Activated effector memory CD4-positive, alpha-beta T cell treated with anti-CD3 and anti-CD28 coated beads, Interleukin-2, amount 50 U/mL, for 16 hours (primary cell): ENCODE results near the gene SLC37A2.

Source experiments
- DNase-seq: peaks from one replicate; pipeline ENCODE4 v3.0.0-alpha.2; 2020

The SLC37A2 gene

GRCh38 chr11:125071846-125072217 lies 8.7 kb downstream of the SLC37A2 start:
- no peak for DNase-seq

GRCh38 chr11:125072218-125072960 lies 9.3 kb downstream of the SLC37A2 start:
- DNase-seq: no peak

DNA sequence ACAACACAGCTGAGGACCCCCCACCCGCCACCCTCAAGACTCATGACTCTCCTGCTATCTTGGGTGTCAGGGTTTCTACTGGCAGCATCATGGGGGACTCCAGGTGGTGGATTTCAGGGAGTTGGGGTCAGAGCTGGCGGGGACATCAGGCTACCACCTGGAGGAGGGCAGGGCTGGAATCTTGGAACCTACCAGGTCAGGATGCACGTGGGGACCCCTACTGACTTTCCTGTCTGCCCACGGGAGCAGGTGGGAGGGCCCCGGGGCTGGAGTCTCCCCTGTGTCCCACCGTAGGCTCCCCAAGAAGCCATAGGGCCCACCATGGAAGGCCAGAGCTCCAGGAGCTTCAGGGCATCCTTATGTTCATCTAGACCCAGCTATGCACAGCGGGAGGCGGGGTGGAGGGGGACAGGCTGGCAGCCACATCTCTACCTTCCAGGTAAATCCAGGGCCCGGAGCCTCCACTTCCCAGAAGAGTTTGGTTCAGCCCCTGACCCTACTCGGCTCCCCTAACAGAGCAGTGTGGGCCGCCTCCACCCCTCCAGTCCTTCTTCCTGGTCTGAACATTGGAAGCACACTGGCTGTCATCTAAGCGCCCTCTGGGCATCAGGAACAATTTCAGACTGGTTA lies 10.0 kb downstream of the SLC37A2 start:
- DNase-seq: no peak

- no peak for DNase-seq
Observed at GRCh38 chr11:125073616-125074483, 10.7 kb downstream of the SLC37A2 start.

DNA sequence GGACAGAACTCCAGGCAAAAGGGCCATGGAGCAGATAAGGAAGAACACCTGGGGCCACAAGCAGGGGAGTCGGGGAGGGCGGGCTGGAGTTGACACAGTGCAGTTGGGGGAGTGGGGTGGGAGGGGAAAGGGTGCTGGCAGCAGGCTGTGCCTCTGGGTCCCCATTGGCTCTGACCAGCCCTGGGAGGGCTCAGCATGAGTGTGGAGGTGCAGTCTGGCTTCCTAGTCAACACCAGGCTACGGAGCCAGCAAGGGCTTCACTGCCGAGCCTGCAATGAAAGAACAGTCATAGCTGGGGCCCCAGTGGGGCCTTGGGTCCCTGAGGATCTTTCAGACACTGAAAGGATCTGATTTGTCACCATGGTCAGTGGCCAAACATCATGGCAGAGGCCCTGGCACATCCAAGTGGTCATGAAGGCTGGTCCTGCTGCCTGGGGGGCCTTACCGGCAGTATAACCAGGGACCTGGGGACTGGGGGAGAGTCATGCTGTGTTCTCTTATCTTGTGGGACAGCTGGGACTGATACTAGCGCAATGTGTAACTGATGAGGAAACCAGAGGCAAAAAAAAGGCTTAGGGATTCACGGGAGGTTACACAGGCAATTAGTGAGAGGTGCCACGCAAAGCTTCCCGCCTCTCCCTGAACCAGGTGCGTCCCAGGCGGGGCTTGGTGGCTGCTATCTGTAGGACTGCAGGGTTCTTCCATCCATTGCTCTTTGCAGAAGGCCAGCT lies 11.6 kb downstream of the SLC37A2 start:
- no peak for DNase-seq

DNA sequence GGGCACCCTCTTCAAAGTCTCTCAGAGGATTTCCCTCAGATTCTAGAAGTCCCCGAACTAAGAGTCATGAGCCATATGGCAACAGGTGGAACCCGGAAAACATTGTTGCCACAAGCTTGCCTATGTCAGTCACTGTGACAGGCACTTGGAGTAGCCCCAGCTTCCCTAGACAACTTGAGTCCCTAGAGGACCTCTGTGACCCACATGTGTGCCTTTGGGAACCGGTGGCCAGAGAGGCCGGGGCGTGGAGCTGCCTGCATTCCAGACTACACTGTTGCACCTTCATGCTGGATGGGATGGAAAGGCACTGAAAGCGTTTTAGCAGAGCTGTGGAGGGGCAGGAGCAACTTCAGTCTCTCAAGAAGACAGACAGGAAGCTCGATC lies 12.1 kb downstream of the SLC37A2 start:
- no peak for DNase-seq

DNA sequence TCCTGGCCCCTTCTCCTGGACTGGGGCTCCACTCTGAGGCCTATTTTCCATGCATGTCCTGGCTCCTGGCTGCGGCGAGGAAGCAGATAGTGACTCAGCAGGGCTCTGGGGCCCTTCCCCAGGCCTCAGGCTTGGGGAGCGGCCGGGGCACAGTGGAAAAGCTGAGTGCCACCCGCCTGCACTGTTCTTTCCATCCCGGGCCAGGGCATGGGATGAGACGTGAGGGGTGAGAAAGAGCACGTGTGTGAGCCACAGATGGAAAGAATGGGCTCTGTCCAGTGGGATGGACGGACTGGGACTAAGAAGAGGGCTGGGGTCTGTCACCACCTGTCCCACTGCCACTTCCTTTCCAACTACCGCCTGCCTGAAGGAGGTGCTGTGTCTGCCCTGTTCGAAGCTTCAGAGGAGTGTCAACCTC lies 12.8 kb downstream of the SLC37A2 start:
- DNase-seq: no peak

DNA sequence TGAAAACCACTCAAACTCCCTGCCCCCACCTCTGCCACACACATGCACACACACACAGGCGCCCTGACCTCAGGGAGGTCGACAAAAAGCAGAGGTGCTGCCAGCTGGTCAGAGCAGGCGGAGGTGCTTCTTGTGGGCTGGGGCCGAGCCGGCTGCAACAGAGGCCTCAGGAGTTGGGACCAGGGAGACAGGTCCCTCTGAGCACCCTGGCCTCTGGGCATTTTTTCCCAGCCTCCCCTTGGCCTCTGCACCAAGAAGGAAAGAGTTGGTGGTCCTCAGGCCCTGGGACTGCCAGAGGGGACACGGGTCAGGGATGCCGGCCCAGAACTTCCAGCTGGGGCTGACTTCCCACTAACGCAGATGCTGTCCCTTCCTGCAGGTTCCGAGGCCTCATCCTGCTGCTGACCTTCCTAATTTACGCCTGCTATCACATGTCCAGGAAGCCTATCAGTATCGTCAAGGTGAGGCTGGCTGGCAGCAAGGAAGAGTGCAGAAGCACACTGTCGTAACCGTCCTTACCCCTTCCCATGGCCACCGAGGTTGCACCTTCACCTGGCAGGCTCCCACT lies 13.4 kb downstream of the SLC37A2 start:
- no peak for DNase-seq

DNA sequence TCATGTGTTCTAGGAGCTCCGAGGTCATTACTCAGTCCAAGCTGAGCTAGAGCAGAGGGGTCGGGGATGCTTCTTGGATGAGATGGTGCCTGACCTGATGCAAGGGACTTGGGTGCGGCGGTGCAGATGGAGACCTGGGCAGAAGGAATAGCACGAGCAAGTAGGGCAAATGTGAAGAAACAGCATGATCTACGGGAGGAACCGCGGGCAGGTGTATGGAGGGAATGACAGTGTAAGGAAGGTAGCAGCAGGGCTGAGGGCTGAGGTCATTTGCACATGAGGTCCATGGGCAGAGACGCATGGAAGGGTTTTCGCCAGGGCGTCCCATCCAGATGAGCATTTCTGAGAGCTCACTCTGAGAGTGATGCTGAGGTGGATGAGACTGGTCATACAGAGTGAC lies 14.9 kb downstream of the SLC37A2 start:
- DNase-seq: no peak

DNA sequence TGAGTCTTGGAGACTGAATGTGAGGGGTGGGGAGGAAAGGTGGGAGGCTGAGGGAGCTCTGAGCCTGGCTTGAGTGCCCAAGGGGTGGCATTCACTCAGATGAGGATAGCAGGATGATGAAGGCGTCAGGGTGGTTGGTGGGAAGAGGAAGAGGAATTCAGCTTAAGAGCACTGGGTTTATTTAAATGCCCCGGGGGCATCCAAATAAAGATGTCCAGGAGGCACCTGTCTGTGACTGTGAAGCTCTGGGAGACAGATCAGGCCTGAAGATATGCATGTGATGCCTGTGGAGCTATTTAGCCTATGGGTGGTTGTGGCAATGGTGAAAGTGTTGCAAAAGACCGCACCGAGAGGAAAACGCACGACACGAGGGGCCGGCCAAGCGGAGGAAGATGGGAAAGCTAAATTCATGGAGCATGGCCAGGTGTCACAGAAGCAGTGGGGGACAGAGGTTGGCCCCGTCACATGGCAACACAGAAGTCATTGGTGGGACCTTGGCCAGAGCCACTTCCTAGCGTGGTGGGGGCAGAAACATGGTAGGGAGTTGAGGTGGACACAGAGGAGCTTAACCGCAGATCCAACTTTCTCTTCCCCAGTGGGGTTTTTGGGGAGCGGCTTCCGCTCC lies 15.5 kb downstream of the SLC37A2 start:
- DNase-seq: no peak

GRCh38 chr11:125079151-125079877 lies 16.2 kb downstream of the SLC37A2 start:
- no peak for DNase-seq

- no peak for DNase-seq
Observed at GRCh38 chr11:125079878-125080530, 16.9 kb downstream of the SLC37A2 start.

DNA sequence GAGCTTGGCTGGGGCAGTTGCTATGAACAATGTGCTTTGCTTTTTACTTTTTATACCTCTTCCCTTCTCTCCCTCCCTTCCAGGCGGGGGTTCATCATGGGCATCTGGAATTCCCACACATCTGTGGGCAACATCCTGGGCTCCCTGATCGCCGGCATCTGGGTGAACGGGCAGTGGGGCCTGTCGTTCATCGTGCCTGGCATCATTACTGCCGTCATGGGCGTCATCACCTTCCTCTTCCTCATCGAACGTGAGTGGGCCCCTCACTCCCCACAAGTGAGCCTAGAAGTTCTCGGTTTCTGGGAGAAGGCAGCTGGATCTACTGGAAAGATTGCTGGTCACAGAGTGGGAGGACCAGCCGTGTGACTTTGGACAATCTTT lies 17.4 kb downstream of the SLC37A2 start:
- no peak for DNase-seq

GRCh38 chr11:125081098-125081798 lies 18.1 kb downstream of the SLC37A2 start:
- no peak for DNase-seq

- DNase-seq: no peak
Observed at GRCh38 chr11:125082040-125082439, 18.9 kb downstream of the SLC37A2 start.

GRCh38 chr11:125082611-125083311 lies 19.7 kb downstream of the SLC37A2 start:
- no peak for DNase-seq

- no peak for DNase-seq
Observed at GRCh38 chr11:125083312-125084056, 20.4 kb downstream of the SLC37A2 start.

GRCh38 chr11:125084057-125084416 lies 20.9 kb downstream of the SLC37A2 start:
- DNase-seq: no peak

DNA sequence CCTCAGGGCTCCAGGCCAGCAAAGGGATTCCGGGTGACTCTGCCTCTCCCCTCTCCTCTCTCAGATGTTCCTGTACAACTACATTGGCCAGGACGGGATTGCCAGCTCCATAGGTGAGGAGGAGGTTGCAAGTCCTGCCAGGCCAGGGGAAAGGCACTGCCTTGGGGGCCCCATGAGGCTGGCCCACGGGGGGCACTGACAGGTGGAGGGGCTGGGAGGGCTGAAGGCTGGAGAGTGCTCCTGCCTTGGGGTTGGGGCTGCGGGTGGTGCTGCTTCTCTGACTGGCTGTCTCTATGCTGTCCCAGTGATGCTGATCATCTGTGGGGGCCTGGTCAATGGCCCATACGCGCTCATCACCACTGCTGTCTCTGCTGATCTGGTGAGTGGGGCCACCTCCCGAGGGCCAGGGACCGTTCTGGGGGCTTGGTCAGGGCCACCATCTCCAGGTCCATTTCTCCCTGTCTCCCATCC lies 21.7 kb downstream of the SLC37A2 start:
- DNase-seq: no peak
